Calu3 (cell line): ENCODE measurements around the gene ST7L. TPM values are rescaled to one million over a fixed set of nuclear protein-coding genes. Genes with fewer than 3 reads are reported as not detected.
"Not testable (repeated sequence)": the region's sequence is repeated elsewhere in the genome, so short reads cannot be mapped to it uniquely, and the experiment has no call there.

ENCODE experiments used
- BruUV-seq: library from RNA; stranded (reverse); fragments of 400-500 nt; replicated peaks from 2 replicates; lab custom pipeline; 2021; lab: Mats Ljungman, UMichigan
- CTCF ChIA-PET: fragments of 300-600 bp; sonication (Branson Sonifier 250); formaldehyde crosslinking; loops from one replicate; lab custom pipeline; 2022; ENCODE audit warnings: antibody characterized with exemption; lab: Charles Lee
- DNase-seq: peaks from one replicate; pipeline ENCODE4 v3.0.0; 2022
- H3K27ac Mint-ChIP-seq: one replicate; pipeline ENCODE4 v1.8.0; 2022; ENCODE audit warnings: mixed read lengths; ENCODE audit not compliant: unreplicated experiment
- H3K27me3 Mint-ChIP-seq: one replicate; pipeline ENCODE4 v1.8.0; 2022; ENCODE audit warnings: mixed read lengths; ENCODE audit not compliant: unreplicated experiment
- H3K36me3 Mint-ChIP-seq: one replicate; pipeline ENCODE4 v1.8.0; 2022; ENCODE audit warnings: mild to moderate bottlenecking, moderate library complexity, mixed read lengths; ENCODE audit not compliant: insufficient read depth, unreplicated experiment
- H3K4me1 Mint-ChIP-seq: one replicate; pipeline ENCODE4 v1.8.0; 2022; ENCODE audit warnings: mild to moderate bottlenecking, low read depth, mixed read lengths; ENCODE audit not compliant: unreplicated experiment
- H3K4me3 Mint-ChIP-seq: one replicate; pipeline ENCODE4 v1.8.0; 2022; ENCODE audit warnings: mild to moderate bottlenecking, low read depth, moderate library complexity, mixed read lengths; ENCODE audit not compliant: unreplicated experiment
- H3K9me3 Mint-ChIP-seq: one replicate; pipeline ENCODE4 v1.8.0; 2022; ENCODE audit warnings: low read depth, mixed read lengths; ENCODE audit not compliant: unreplicated experiment
- intact Hi-C: fragments of 100-400 bp; cut with micrococcal nuclease; formaldehyde crosslinking; loops from one replicate; pipeline ENCODE4 v1.10.0; 2022; ENCODE audit not compliant: unreplicated experiment
- total RNA-seq: library from RNA; stranded (reverse); gene quantifications from 2 replicates; pipeline ENCODE4 v1.2.3, GENCODE V29; 2022
- TF ChIP-seq, protein P1 (sequence below): fragments of 200-600 bp; IDR thresholded peaks from one replicate; pipeline ENCODE4 v1.8.0; 2022; ENCODE audit warnings: antibody characterized with exemption; ENCODE audit not compliant: unreplicated experiment

Gene ST7L
- total RNA-seq, 1 experiment from 2014 or later = 15.9 TPM

DNA sequence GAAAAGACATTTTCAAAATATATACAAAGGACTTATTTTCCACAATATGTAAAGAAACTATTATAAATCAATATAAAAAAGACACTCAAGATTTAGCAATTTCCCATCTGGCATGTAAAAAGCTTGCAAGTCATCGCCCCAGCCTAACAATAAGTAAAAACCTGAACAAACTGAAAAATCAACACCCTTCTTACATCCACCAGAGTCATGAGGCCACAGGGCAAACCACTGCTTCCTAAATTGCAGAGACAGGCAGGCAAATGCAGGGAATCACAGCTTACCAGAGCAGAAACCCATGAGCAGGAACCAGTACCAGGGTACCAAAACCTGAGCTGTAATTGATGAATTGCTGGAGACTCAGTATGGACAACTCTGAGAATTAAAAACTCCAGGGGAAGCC, 126.9 kb downstream of the ST7L start:
- no peak for DNase-seq
- Mint-ChIP-seq H3K4me1 (no peaks in the 10 kb centered on the region), H3K9me3 (no peaks in the 10 kb centered on the region), H3K36me3 (no peaks in the 10 kb centered on the region), H3K27me3 (no peaks in the 10 kb centered on the region), H3K27ac (no peak overlapping the region), H3K4me3 (no peak overlapping the region)
- BruUV-seq = no TSS peak
- intact Hi-C loops = no loop called here
- CTCF ChIA-PET = no interaction called here
- TF ChIP-seq, protein P1, sequence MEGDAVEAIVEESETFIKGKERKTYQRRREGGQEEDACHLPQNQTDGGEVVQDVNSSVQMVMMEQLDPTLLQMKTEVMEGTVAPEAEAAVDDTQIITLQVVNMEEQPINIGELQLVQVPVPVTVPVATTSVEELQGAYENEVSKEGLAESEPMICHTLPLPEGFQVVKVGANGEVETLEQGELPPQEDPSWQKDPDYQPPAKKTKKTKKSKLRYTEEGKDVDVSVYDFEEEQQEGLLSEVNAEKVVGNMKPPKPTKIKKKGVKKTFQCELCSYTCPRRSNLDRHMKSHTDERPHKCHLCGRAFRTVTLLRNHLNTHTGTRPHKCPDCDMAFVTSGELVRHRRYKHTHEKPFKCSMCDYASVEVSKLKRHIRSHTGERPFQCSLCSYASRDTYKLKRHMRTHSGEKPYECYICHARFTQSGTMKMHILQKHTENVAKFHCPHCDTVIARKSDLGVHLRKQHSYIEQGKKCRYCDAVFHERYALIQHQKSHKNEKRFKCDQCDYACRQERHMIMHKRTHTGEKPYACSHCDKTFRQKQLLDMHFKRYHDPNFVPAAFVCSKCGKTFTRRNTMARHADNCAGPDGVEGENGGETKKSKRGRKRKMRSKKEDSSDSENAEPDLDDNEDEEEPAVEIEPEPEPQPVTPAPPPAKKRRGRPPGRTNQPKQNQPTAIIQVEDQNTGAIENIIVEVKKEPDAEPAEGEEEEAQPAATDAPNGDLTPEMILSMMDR = no peak

DNA sequence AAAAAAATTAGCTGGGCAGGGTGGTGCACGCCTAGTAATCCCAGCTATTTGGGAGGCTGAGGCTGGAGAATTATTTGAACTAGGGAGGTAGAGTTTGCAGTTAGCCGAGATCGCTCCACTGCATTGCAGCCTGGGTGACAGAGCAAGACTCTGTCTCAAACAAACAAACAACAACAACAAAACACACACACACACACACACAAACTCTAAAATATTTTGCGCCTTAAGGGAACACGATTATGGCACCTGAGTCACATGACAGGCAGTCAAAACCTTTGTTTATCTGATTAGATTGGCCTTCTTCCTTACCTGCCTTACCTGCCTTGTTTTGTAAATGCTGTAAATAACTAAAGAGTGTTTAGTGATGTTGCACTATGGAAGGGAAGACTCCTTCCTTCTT, 130.8 kb downstream of the ST7L start:
- Mint-ChIP-seq H3K9me3 (no peaks in the 10 kb centered on the region), H3K4me3 (no peak overlapping the region), H3K27me3 (no peaks in the 10 kb centered on the region), H3K27ac (no peak overlapping the region), H3K36me3 (no peaks in the 10 kb centered on the region), H3K4me1 (no peaks in the 10 kb centered on the region)
- no TSS peak for BruUV-seq
- TF ChIP-seq, protein P1 = no peak
- intact Hi-C loops = no loop called here
- DNase-seq = no peak
- CTCF ChIA-PET = no interaction called here

DNA sequence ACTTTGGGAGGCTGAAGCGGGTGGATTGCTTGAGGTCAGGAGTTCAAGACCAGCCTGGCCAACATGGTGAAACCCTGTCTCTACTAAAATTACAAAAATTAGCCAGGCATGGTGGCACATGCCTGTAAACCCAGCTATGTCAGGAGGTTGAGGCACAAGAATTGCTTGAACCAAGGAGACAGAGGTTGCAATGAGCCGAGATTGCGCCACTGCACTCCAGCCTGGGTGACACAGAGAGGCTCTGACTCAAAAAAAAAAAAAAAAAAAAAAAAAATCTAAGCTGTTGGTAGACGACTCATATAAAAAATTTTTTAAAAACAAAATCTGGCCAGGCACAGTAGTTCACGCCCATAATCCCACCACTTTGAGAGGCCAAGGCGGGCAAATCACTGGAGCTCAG, 131.3 kb downstream of the ST7L start:
- H3K36me3 Mint-ChIP-seq, BruUV-seq, H3K4me3 Mint-ChIP-seq, DNase-seq, H3K27ac Mint-ChIP-seq, H3K9me3 Mint-ChIP-seq, H3K4me1 Mint-ChIP-seq, CTCF ChIA-PET, H3K27me3 Mint-ChIP-seq, intact Hi-C loops: not testable (repeated sequence)

DNA sequence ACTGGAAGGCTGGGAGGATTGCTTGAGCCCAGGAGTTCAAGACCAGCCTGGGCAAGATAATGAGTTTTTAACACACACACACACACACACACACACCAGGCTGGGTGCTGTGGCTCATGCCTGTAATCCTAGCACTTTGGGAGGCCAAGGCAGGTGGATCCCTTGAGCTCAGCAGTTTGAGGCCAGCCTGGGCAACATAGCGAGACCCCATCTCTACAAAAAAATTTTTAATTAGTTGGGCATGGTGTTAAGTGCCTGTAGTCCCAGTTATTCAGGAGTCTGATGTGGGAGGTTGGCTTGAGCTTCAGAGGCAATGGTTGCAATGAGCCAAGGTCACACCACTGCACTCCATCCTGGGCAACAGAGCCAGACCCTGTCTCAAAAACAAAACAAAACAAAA, 132.9 kb downstream of the ST7L start:
- H3K4me3 Mint-ChIP-seq, H3K27me3 Mint-ChIP-seq, CTCF ChIA-PET, DNase-seq, H3K4me1 Mint-ChIP-seq, H3K27ac Mint-ChIP-seq, intact Hi-C loops, BruUV-seq, H3K9me3 Mint-ChIP-seq, H3K36me3 Mint-ChIP-seq: not testable (repeated sequence)

DNA sequence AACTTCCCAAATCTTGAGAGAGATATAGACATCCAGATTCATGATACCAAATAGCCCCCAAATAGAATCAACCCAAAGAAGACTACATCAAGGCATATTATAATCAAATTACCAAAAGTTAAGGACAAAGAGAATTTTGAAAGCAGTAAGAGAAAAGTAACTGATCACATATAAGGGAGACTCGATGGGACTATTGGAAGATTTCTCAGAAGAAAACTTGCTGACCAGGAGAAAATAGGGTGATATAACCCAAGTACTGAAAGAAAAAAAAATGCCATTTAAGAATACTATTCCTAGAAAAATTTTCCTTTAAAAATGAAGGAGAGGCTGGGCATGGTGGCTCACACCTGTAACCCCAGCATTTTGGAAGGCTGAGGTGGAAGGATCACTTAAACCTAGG, 140.6 kb downstream of the ST7L start:
- Mint-ChIP-seq H3K4me3 (no peak overlapping the region), H3K9me3 (peaks cover 10% of the 10 kb centered on the region), H3K27me3 (no peaks in the 10 kb centered on the region), H3K36me3 (no peaks in the 10 kb centered on the region), H3K4me1 (no peaks in the 10 kb centered on the region), H3K27ac (no peak overlapping the region)
- TF ChIP-seq, protein P1 = no peak
- no TSS peak for BruUV-seq
- no peak for DNase-seq
- CTCF ChIA-PET = no interaction called here
- intact Hi-C loops = no loop called here
